Measurements from ENCODE around the gene PTDSS2. TPM values are rescaled to one million over a fixed set of nuclear protein-coding genes. Genes with fewer than 3 reads are reported as not detected.
A peak's percentile ranks its signal among the peaks of the same experiment; 100 is the strongest.

Gene PTDSS2
- total and polyA plus RNA-seq, 2 of the 13 experiments (the other 11 are each of a cell fraction or from before 2014, with no cell fraction given), result 21.7 to 26.4 TPM

GRCh38 chr11:409600-410483 is 40.2 kb upstream of the PTDSS2 start (continued):
- no peak for TF ChIP-seq KIAA2018 (CRISPR knock-in tag; IDR thresholded peaks at IDR 0.05; ENCODE audit: borderline replicate concordance)
- TF ChIP-seq ARID2 (CRISPR knock-in tag; IDR thresholded peaks at IDR 0.05; ENCODE audit: borderline replicate concordance), result 0 out of 2 replicates have a peak, but pooled peaks have one; percentile 10
- TF ChIP-seq KLF9 (CRISPR knock-in tag; IDR thresholded peaks at IDR 0.05; ENCODE audit: low read depth), result no peak
- TF ChIP-seq ZNF17 (CRISPR knock-in tag; IDR thresholded peaks at IDR 0.05), result no peak
- TF ChIP-seq SMAD9 (CRISPR knock-in tag; IDR thresholded peaks at IDR 0.05), result no peak; the same call in 1 of the 2 replicates
- TF ChIP-seq ZNF431 (CRISPR knock-in tag; IDR thresholded peaks at IDR 0.05; ENCODE audit: borderline replicate concordance, low read depth), result no peak
- TF ChIP-seq MEIS1 (CRISPR knock-in tag; IDR thresholded peaks at IDR 0.05; ENCODE audit: borderline replicate concordance), result 0 out of 2 replicates have a peak, but pooled peaks have one; percentile 80
- TF ChIP-seq HNF4A (CRISPR knock-in tag; IDR thresholded peaks at IDR 0.05), result peak; percentile 58; the same call in 1 of the 2 replicates
- no peak; the same call in 1 of the 2 replicates for TF ChIP-seq ZSCAN5A (CRISPR knock-in tag; IDR thresholded peaks at IDR 0.05; ENCODE audit: borderline replicate concordance)
- peak; percentile 35; the same call in 1 of the 2 replicates for TF ChIP-seq ZGPAT (CRISPR knock-in tag; IDR thresholded peaks at IDR 0.05)
- TF ChIP-seq MYPOP (CRISPR knock-in tag; IDR thresholded peaks at IDR 0.05), result no peak; the same call in 1 of the 2 replicates
- peak; percentile 42 for TF ChIP-seq STAG1 (CRISPR knock-in tag; IDR thresholded peaks at IDR 0.05)
- TF ChIP-seq MAFG (CRISPR knock-in tag; IDR thresholded peaks at IDR 0.05), result no peak
- TF ChIP-seq SPEN (CRISPR knock-in tag; IDR thresholded peaks at IDR 0.05; ENCODE audit: low read depth), result peak; percentile 64; the same call in 1 of the 2 replicates
- no peak for TF ChIP-seq ZBTB20 (CRISPR knock-in tag; IDR thresholded peaks at IDR 0.05; ENCODE audit: borderline replicate concordance, low read depth)
- TF ChIP-seq ZNF432 (CRISPR knock-in tag; IDR thresholded peaks at IDR 0.05; ENCODE audit: borderline replicate concordance), result no peak
